Hematopoietic multipotent progenitor cell treated with erythropoietin and hydrocortisone succinate and interleukin-3 and kit ligand, for 17 days (in vitro differentiated cells): Measurements from ENCODE around the gene PCDH9.
"Not testable (repeated sequence)": the region's sequence is repeated elsewhere in the genome, so short reads cannot be mapped to it uniquely, and the experiment has no call there.

Source experiments
- DNase-seq: peaks from one replicate; pipeline ENCODE4 v3.0.0-alpha.2; 2015; ENCODE audit warnings: low spot score

PCDH9 gene

DNA sequence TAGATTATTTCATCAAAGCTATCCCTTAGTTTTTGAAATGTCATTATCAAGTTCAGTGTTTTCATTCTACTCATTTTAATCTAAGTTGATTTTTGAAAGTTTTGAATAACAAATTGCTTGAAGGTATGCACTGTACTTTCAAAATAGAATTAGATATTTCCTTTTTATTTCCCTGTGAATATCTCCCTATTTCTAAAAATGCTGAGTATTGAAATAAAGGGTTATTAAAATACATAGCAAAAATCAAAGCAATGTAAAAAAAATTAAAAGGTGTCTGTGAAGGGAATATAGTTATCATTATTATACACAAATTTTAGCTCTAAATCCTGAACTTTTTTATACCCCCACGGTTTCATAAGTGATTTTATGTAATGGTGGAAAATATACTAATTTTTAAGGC lies 967.8 kb downstream of the PCDH9 start:
- no peak for DNase-seq

GRCh38 chr13:66259426-66259825 lies 970.7 kb downstream of the PCDH9 start:
- DNase-seq, result not testable (repeated sequence)
